Hepatocyte (in vitro differentiated cells): ENCODE data around the gene DNAJC1.

ENCODE experiments used
- EZH2 ChIP-seq: fragments of 200-600 bp; sonication (generic); IDR thresholded peaks from 2 replicates; pipeline ENCODE4 v1.6.1; 2016; ENCODE audit warnings: antibody characterized with exemption, mild to moderate bottlenecking, borderline replicate concordance
- EZH2phosphoT487 ChIP-seq: fragments of 200-600 bp; sonication (generic); IDR thresholded peaks from one replicate; pipeline ENCODE4 v1.6.1; 2018; ENCODE audit warnings: antibody characterized with exemption, mild to moderate bottlenecking, low read depth, moderate library complexity; ENCODE audit not compliant: unreplicated experiment, severe bottlenecking
- TF ChIP-seq, protein P1 (sequence below): fragments of 200-600 bp; sonication (generic); IDR thresholded peaks from 2 replicates; pipeline ENCODE4 v1.5.1; 2016; ENCODE audit warnings: antibody characterized with exemption, mild to moderate bottlenecking; ENCODE audit not compliant: poor library complexity

- TF ChIP-seq, protein P1, sequence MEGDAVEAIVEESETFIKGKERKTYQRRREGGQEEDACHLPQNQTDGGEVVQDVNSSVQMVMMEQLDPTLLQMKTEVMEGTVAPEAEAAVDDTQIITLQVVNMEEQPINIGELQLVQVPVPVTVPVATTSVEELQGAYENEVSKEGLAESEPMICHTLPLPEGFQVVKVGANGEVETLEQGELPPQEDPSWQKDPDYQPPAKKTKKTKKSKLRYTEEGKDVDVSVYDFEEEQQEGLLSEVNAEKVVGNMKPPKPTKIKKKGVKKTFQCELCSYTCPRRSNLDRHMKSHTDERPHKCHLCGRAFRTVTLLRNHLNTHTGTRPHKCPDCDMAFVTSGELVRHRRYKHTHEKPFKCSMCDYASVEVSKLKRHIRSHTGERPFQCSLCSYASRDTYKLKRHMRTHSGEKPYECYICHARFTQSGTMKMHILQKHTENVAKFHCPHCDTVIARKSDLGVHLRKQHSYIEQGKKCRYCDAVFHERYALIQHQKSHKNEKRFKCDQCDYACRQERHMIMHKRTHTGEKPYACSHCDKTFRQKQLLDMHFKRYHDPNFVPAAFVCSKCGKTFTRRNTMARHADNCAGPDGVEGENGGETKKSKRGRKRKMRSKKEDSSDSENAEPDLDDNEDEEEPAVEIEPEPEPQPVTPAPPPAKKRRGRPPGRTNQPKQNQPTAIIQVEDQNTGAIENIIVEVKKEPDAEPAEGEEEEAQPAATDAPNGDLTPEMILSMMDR, result no peak
- TF ChIP-seq EZH2 (no peak), EZH2phosphoT487 (no peak)
These were observed 56.6 kb downstream of the DNAJC1 start for GRCh38 chr10:21946946-21947345.
